ENCODE measurements around the gene C16orf86. TPM values are rescaled to one million over a fixed set of nuclear protein-coding genes. Genes with fewer than 3 reads are reported as not detected.
A peak's percentile ranks its signal among the peaks of the same experiment; 100 is the strongest.

The C16orf86 gene
- polyA plus RNA-seq, 1 of the 3 experiments (the other 2 are of a cell fraction) = 4.3 TPM

DNA sequence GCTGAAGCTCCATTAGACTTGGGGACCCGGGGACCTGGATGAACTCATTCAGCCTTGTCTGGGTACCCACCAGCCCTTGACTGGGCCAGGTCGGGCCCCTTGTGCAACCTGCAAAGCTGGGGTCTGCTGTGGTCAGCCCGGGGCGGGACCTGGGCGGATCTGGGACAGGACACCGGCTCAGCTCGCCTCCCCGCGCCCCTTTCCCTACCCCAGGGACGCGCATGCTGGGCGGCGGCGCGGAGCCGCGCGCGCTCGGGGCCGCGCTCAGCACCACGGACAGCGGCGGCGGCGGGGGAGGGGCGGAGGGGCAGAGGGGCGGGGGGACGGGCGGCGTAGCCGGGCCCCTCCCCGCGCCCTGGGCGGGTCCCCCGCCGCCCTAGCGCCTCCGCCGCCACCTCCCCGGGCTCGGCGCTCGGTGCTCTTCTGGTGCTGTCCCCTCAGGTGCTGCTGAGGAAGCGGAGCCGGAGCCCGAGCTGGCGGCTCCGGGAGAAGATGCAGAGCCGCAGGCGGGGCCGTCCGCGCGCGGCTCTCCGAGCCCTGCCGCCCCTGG lies 14.0 kb upstream of the C16orf86 start:
- H3K4me3 ChIP-seq (ENCODE audit: low read depth in 2 of 2, low read length in 1 of 2) = peak overlapping the region; percentile 64 to 82
- POLR2A ChIA-PET = interaction anchor here (1.2 kb wide), 1 partner anchor 154 kb away, joined by 3 read pairs; the partner anchor contains the start of gene TSNAXIP1
- peaks cover 0 to 10% of the 10 kb centered on the region in 2 experiments; a peak in 1 of 4 replicates for H3K4me1 ChIP-seq (ENCODE audit: control insufficient read depth in 1 of 2, insufficient read depth in 2 of 2, low read depth in 1 of 2, low read length in 1 of 2)
- H3F3A ChIP-seq (replicated peaks; ENCODE audit: insufficient read depth) = peaks cover 4% of the 10 kb centered on the region
- peaks cover 0 to 7% of the 10 kb centered on the region in 2 experiments for H3K36me3 ChIP-seq (replicated peaks in 1 of 2; ENCODE audit: control insufficient read depth in 1 of 2, insufficient read depth in 2 of 2, low read length in 1 of 2)
- no peak overlapping the region; the same call in 1 of the 2 replicates for H3K9ac ChIP-seq
- H3K27me3 ChIP-seq (ENCODE audit: insufficient read depth) = no peaks in the 10 kb centered on the region
- H3K79me2 ChIP-seq (ENCODE audit: insufficient read depth) = no peaks in the 10 kb centered on the region
- H3K4me2 ChIP-seq = peak overlapping the region; percentile 94; the same call in 1 of the 2 replicates
- H3K9me3 ChIP-seq = no peaks in the 10 kb centered on the region
- DNase-seq = peak; percentile 95
- CTCF ChIA-PET = interaction anchor here (0.7 to 16.5 kb wide), 10 partner anchors 8 to 131 kb away, joined by 3 to 263 read pairs (median 4); partner anchors contain the start of gene CTCF
- H2AFZ ChIP-seq (ENCODE audit: low read depth) = no peak overlapping the region
- peak overlapping the region in 1 of 2 experiments; percentile 64; a peak in 1 of 4 replicates for H3K27ac ChIP-seq (ENCODE audit: low read depth in 2 of 2, low read length in 1 of 2)
- no CpG with 5 or more reads among the region's 59 CpGs for WGBS (ENCODE audit: low lambda C conversion rate)
- H4K20me1 ChIP-seq (ENCODE audit: insufficient read depth) = peaks cover 4% of the 10 kb centered on the region; the same call in 1 of the 2 replicates
- TF ChIP-seq TEAD4 (IDR thresholded peaks at IDR 0.05; ENCODE audit: borderline replicate concordance, insufficient read depth) = no peak
- no peak for TF ChIP-seq MXI1 (IDR thresholded peaks at IDR 0.05; ENCODE audit: low read depth, low read length)
- TF ChIP-seq, protein P1, sequence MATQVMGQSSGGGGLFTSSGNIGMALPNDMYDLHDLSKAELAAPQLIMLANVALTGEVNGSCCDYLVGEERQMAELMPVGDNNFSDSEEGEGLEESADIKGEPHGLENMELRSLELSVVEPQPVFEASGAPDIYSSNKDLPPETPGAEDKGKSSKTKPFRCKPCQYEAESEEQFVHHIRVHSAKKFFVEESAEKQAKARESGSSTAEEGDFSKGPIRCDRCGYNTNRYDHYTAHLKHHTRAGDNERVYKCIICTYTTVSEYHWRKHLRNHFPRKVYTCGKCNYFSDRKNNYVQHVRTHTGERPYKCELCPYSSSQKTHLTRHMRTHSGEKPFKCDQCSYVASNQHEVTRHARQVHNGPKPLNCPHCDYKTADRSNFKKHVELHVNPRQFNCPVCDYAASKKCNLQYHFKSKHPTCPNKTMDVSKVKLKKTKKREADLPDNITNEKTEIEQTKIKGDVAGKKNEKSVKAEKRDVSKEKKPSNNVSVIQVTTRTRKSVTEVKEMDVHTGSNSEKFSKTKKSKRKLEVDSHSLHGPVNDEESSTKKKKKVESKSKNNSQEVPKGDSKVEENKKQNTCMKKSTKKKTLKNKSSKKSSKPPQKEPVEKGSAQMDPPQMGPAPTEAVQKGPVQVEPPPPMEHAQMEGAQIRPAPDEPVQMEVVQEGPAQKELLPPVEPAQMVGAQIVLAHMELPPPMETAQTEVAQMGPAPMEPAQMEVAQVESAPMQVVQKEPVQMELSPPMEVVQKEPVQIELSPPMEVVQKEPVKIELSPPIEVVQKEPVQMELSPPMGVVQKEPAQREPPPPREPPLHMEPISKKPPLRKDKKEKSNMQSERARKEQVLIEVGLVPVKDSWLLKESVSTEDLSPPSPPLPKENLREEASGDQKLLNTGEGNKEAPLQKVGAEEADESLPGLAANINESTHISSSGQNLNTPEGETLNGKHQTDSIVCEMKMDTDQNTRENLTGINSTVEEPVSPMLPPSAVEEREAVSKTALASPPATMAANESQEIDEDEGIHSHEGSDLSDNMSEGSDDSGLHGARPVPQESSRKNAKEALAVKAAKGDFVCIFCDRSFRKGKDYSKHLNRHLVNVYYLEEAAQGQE (IDR thresholded peaks at IDR 0.05; ENCODE audit: low read depth, low read length) = peak; percentile 93
- H3K9me2 ChIP-seq = no peaks in the 10 kb centered on the region

DNA sequence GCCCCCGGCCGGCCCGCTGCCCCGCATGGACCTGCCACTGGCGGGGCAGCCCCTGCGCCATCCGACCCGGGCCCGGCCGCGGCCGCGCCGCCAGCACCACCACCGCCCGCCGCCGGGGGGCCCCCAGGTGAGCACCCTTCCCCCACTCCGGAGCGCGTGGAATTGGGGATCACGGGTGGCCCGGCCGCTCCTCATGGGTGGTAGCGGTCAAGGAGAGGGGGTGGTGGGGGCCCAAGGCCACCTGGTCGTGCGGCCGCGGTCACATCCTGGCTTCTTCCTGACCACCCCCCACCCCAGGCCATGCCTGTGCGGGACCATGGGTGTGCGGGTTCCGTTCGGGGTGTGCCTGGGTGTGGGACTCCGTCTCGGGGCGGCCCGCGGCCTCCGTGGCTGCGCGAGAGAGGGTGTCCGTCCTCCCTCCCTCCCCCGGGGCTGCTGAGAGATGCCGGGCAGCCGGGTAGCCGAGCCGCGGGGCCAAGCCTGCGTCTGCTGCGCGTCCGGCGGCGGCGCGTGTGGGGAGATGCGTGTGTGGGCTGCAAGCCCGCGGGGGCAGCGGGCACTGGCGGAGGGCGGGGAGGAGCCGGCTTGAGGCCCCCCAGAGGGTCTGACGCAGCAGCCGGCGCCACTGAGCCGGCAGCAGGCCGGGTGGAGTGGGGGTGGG lies 13.4 kb upstream of the C16orf86 start:
- H3K27me3 ChIP-seq (ENCODE audit: insufficient read depth) = no peaks in the 10 kb centered on the region
- peak; percentile 89 for DNase-seq
- H3K4me1 ChIP-seq (ENCODE audit: control insufficient read depth in 1 of 2, insufficient read depth in 2 of 2, low read depth in 1 of 2, low read length in 1 of 2) = peaks cover 0 to 10% of the 10 kb centered on the region in 2 experiments; a peak in 1 of 4 replicates
- WGBS (ENCODE audit: low lambda C conversion rate) = 0% methylated on average over 1 of the region's 68 CpGs
- H3F3A ChIP-seq (replicated peaks; ENCODE audit: insufficient read depth) = peaks cover 4% of the 10 kb centered on the region
- H2AFZ ChIP-seq (ENCODE audit: low read depth) = no peak overlapping the region
- peak overlapping the region; percentile 49 for H3K9ac ChIP-seq
- no peaks in the 10 kb centered on the region for H3K79me2 ChIP-seq (ENCODE audit: insufficient read depth)
- H3K27ac ChIP-seq (ENCODE audit: low read depth in 2 of 2, low read length in 1 of 2) = peak overlapping the region in 1 of 2 experiments; percentile 64; a peak in 1 of 4 replicates
- CTCF ChIA-PET = interaction anchor here (0.9 to 16.5 kb wide), 7 partner anchors 9 to 131 kb away, joined by 3 to 263 read pairs (median 4); partner anchors contain the start of gene CTCF
- H4K20me1 ChIP-seq (ENCODE audit: insufficient read depth) = peaks cover 4% of the 10 kb centered on the region; the same call in 1 of the 2 replicates
- TF ChIP-seq, protein P2, sequence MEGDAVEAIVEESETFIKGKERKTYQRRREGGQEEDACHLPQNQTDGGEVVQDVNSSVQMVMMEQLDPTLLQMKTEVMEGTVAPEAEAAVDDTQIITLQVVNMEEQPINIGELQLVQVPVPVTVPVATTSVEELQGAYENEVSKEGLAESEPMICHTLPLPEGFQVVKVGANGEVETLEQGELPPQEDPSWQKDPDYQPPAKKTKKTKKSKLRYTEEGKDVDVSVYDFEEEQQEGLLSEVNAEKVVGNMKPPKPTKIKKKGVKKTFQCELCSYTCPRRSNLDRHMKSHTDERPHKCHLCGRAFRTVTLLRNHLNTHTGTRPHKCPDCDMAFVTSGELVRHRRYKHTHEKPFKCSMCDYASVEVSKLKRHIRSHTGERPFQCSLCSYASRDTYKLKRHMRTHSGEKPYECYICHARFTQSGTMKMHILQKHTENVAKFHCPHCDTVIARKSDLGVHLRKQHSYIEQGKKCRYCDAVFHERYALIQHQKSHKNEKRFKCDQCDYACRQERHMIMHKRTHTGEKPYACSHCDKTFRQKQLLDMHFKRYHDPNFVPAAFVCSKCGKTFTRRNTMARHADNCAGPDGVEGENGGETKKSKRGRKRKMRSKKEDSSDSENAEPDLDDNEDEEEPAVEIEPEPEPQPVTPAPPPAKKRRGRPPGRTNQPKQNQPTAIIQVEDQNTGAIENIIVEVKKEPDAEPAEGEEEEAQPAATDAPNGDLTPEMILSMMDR (IDR thresholded peaks at IDR 0.05) = peak; percentile 42; the same call in 1 of the 2 replicates
- no peak for TF ChIP-seq RCOR1 (IDR thresholded peaks at IDR 0.05; ENCODE audit: low read length)
- peak overlapping the region; percentile 94 for H3K4me2 ChIP-seq
- peaks cover 0 to 12% of the 10 kb centered on the region in 2 experiments for H3K36me3 ChIP-seq (replicated peaks in 1 of 2; ENCODE audit: control insufficient read depth in 1 of 2, insufficient read depth in 2 of 2, low read length in 1 of 2)
- H3K9me2 ChIP-seq = no peaks in the 10 kb centered on the region
- POLR2A ChIA-PET = interaction anchor here (0.6 to 1.2 kb wide), 3 partner anchors 110 to 406 kb away, joined by 3 to 4 read pairs (median 3); partner anchors contain the start of gene TSNAXIP1
- no peaks in the 10 kb centered on the region for H3K9me3 ChIP-seq
- peak overlapping the region; percentile 64 to 82 for H3K4me3 ChIP-seq (ENCODE audit: low read depth in 2 of 2, low read length in 1 of 2)
